ENCODE data around the gene CDH4. TPM values are rescaled to one million over a fixed set of nuclear protein-coding genes. Genes with fewer than 3 reads are reported as not detected.

CDH4 gene
- 0.18 and 0.25 TPM in 2 replicates for total RNA-seq (ENCODE audit: low replicate concordance)

GRCh38 chr20:61251529-61252393 lies at the start of gene CDH4:
TSS of gene CDH4 (plus strand) at chr20:61252261.
- H3K4me3 ChIP-seq (ENCODE audit: low read depth, low read length), result peak within 1 kb of the TSS; percentile 51
- DNase-seq (ENCODE audit: low read depth), result no peak
- TF ChIP-seq CTCF (IDR thresholded peaks at IDR 0.05; ENCODE audit: insufficient read depth, low read length), result no peak

- TF ChIP-seq CTCF (IDR thresholded peaks at IDR 0.05; ENCODE audit: insufficient read depth, low read length), result no peak
- no peak overlapping the region for H3K4me3 ChIP-seq (ENCODE audit: low read depth, low read length)
- DNase-seq (ENCODE audit: low read depth), result no peak
Observed at GRCh38 chr20:61203320-61203719, 48.7 kb upstream of the CDH4 start.

GRCh38 chr20:61204206-61204605 lies 47.9 kb upstream of the CDH4 start:
- no peak overlapping the region for H3K4me3 ChIP-seq (ENCODE audit: low read depth, low read length)
- TF ChIP-seq CTCF (IDR thresholded peaks at IDR 0.05; ENCODE audit: insufficient read depth, low read length), result no peak
- no peak for DNase-seq (ENCODE audit: low read depth)

GRCh38 chr20:61205769-61206168 lies 46.3 kb upstream of the CDH4 start:
- H3K4me3 ChIP-seq (ENCODE audit: low read depth, low read length), result no peak overlapping the region
- no peak for TF ChIP-seq CTCF (IDR thresholded peaks at IDR 0.05; ENCODE audit: insufficient read depth, low read length)
- no peak for DNase-seq (ENCODE audit: low read depth)

- no peak overlapping the region for H3K4me3 ChIP-seq (ENCODE audit: low read depth, low read length)
- TF ChIP-seq CTCF (IDR thresholded peaks at IDR 0.05; ENCODE audit: insufficient read depth, low read length), result no peak
- DNase-seq (ENCODE audit: low read depth), result peak; percentile 2
Observed at GRCh38 chr20:61210862-61211261, 41.2 kb upstream of the CDH4 start.

GRCh38 chr20:61217848-61218247 lies 34.2 kb upstream of the CDH4 start:
- no peak for TF ChIP-seq CTCF (IDR thresholded peaks at IDR 0.05; ENCODE audit: insufficient read depth, low read length)

More at GRCh38 chr20:61217848-61218247, 34.2 kb upstream of the CDH4 start:
- no peak overlapping the region for H3K4me3 ChIP-seq (ENCODE audit: low read depth, low read length)
- no peak for DNase-seq (ENCODE audit: low read depth)
